SK-N-SH (cell line): ENCODE measurements around the gene THSD7B.

Experiments used
- CTCF ChIP-seq: fragments of 200-600 bp; sonication (generic); IDR thresholded peaks from 2 replicates; pipeline ENCODE4 v1.6.1; 2017; ENCODE audit warnings: antibody characterized with exemption, mild to moderate bottlenecking, moderate library complexity
- POLR2AphosphoS5 ChIP-seq: IDR thresholded peaks from 2 replicates; pipeline ENCODE4 v1.6.1; 2012; ENCODE audit warnings: low read depth, low read length
- RAD21 ChIP-seq: IDR thresholded peaks from 2 replicates; pipeline ENCODE4 v1.6.1; 2012; ENCODE audit warnings: mild to moderate bottlenecking, low read length
- SIN3A ChIP-seq: IDR thresholded peaks from 2 replicates; pipeline ENCODE4 v1.6.1; 2012; ENCODE audit warnings: low read depth, mild to moderate bottlenecking, low read length, moderate library complexity, borderline replicate concordance

DNA sequence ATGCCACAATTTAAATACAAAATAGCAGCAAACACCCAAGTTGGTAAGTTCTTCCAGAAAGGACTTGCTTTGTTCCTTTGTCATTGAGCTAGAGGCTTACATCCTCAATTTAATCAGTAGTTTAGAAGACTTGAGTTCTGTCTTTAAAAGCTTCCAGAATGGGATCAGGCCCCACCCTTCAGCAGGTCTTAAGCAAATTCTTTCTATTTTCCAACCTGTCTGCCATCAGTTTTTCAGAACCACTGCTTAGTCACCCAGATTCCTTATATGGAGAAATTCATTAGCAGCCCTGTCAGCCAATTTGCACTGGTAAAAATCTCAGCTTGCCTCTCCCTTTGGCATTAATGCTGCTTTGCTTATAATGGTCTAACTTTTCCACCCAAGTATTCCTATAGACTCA, 935.3 kb downstream of the THSD7B start:
- TF ChIP-seq CTCF: no peak
- TF ChIP-seq SIN3A: no peak
- no peak for TF ChIP-seq POLR2AphosphoS5
- TF ChIP-seq RAD21: no peak
